Activated CD4-positive, alpha-beta T cell treated with anti-CD3 and anti-CD28 coated beads for 4 hours (primary cell): ENCODE results near the gene TPO.
"Not testable (repeated sequence)": the region's sequence is repeated elsewhere in the genome, so short reads cannot be mapped to it uniquely, and the experiment has no call there.

Experiments
- DNase-seq, 2 donors: peaks; one replicate each; pipeline ENCODE4 v3.0.0-alpha.2; 2020

TPO gene

GRCh38 chr2:1563084-1563857 is 150.0 kb downstream of the TPO start:
- no peak for DNase-seq

- DNase-seq: no peak
Measured at GRCh38 chr2:1563943-1564891, 151.0 kb downstream of the TPO start.

- no peak for DNase-seq
Measured at GRCh38 chr2:1567556-1568344, 154.5 kb downstream of the TPO start.

DNA sequence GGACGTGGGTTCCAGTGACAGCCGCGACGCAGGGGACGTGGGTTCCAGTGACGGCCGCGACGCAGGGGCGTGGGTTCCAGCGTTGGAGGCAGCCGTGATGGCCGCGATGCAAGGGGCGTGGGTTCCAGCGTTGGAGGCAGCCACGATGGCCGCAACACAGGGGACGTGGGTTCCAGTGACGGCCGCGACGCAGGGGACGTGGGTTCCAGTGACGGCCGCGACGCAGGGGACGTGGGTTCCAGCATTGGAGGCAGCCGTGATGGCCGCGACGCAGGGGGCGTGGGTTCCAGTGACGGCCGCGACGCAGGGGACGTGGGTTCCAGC is 155.0 kb downstream of the TPO start:
- not testable (repeated sequence) for DNase-seq

- no peak for DNase-seq
Measured at GRCh38 chr2:1569879-1570450, 156.7 kb downstream of the TPO start.

- no peak for DNase-seq
Measured at GRCh38 chr2:1571477-1572417, 158.5 kb downstream of the TPO start.

DNA sequence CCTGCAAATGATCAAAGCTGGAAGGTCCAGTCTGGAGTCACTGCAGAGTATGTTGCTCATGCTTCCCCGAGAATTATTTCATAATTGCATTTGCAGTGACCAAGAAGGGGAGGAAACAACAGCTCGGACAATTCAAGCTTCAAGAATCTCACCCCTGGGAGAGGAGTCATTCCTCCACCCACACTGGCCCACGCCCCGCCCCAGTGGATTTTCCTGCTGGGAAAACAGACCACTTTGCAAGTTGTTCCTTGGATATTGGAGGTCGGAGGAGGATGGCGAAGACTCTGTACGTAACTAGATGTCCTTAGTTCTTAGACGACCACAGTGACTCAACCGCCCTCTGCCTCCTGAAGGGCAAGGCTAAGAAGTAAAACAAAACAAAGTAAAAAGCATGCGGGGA is 159.4 kb downstream of the TPO start:
- DNase-seq: no peak

DNA sequence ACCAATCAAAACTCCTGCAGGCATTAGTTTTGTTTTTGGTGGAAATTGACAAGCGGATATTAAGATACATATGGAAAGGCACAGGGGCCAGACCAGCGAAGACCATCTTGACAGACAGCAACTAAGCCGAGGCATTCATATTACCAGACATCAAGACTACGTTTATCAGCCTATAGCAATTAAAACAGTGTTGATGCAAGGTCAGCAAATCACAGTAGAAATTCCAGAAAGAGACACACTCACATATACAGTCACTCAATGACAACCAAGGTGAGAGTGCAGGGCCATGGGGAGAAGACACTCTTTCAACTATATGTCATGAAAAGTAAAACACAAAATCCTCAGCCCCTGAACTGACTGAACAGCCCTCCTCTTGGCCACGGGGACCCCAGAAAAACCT is 164.6 kb downstream of the TPO start:
- no peak for DNase-seq

- DNase-seq: not testable (repeated sequence)
Measured at GRCh38 chr2:1581257-1581964, 168.1 kb downstream of the TPO start.

DNA sequence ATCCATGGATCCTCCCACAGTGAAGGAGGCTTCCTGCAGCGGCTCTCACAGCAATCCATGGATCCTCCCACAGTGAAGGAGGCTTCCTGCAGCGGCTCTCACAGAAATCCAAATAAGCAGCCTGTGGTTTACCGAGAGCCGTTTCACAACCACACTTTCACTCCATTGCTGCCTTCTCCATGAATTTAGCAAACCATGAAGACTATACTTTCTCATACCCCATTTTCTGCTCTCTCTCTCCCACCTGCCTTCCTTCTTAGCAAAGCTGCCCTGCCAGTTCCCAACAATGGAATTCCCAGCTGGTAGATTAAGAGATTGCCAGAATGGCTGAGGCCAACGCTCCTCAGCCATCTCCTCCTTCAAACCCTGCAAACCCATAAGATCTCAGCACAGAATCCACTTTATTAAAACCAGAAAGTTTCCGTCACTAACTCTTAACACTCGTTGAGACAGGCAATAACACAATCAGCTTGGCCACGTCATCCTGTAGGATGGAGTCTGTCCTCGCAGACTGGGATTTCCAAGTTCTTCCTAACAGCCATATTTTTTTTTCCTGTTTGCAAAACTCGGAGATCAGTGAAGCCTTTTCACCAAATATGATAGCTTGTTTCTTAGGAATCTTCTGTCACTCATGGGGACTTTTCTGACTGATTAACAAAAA is 168.8 kb downstream of the TPO start:
- no peak for DNase-seq

DNA sequence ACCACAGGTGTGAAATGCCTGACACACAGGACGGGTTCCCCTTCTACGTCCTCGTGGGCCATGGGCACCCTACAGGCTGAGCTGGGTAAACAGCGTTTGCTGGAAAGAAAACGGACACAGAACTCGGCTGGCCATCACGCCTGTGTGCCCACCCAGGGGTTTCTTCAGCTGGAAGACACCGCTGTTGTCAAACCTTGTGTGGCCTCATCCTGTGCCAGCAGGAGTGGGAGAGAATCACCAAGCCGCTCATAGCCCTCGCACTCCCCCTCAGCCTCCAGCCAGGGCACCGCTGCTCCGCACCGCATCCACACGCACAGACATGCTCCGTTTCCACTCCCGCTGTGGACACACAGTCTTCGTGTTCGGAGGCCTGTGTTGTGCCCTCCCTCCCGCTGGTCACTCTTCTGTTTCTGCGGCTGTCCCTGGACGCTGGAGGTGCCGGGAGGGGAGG is 169.7 kb downstream of the TPO start:
- DNase-seq: no peak

- no peak for DNase-seq
Measured at GRCh38 chr2:1584051-1584531, 170.8 kb downstream of the TPO start.

DNA sequence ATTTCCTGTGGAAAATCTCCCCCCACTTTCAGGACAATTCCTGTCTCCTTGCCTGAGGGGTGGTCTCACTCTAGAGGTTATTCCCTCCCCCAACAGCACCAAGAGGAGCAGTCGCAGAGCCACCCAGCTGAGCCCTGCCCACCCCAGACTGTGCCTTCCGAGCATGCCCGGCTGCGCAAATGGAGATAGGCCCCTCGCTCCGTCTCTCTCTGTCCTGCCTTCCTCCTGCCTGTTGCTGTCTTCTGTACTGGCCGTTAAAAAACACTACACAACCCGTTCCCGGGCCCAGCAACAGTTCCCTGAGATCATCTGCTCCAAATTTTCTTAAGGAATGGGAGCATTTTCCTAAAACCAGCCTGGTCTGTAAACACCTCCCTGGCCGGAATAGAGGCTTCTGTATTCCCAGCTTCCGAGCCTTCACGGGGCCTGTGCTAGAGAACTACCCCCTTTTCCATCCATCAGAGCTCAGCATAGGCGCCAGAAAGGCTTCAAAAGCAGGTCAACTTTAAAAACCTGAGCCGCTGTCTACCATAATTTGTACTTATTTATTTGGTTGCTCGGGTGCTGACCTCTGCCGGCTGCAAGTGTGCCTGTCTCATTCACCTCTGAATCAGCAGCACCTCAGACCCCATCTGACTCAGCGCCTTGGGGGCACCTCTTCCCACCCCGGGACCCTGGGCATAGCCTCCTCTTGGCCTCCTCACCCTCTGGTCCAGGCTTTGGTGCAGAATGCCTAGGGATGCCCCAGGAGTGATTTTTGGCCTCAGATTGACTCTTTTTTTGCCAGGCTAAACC is 171.6 kb downstream of the TPO start:
- DNase-seq: no peak

DNA sequence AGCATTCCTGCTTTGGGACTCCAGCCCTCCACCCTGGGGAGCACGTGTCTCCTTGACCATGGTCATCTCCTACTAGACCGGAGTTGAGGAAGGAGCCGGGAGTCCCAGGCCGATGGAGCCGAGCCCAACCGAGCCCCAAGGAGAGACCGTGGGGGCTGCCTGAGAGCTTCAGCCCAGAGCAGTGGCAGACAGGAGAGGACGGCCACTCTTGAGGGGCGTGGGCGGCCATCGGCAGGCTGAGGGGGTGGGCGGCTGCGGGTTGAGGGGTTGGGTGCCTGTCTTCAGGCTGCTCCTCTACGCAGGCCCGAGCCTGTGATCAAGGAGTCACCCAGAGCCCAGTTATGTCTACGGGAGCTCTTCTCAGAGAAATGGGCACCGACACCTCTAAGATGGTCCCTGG is 172.4 kb downstream of the TPO start:
- no peak for DNase-seq

- no peak for DNase-seq
Measured at GRCh38 chr2:1586251-1586922, 173.1 kb downstream of the TPO start.

- no peak for DNase-seq
Measured at GRCh38 chr2:1586923-1587840, 173.9 kb downstream of the TPO start.
